AG08396 (cell line): Measurements from ENCODE around the gene PTPRN2.

Experiments
- DNase-seq: peaks from one replicate; pipeline ENCODE4 v3.0.0; 2012; ENCODE audit warnings: low spot score, mixed read lengths

The PTPRN2 gene

DNA sequence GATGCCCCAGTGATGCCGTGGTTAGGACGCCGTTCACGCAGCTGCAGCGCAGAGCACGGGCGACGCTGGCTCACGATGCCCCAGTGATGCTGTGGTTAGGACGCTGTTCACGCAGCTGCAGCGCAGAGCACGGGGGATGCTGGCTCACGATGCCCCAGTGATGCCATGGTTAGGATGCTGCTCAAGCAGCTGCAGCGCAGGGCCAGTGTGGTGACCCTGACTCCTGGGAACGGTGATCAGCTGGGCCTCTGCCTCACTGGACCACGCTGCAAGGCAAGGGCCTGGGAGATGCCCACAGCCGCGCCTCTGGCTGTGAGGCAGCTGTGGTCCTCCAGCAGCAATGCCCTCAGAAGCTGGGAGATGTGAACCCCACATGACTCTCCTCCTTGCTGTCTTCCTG lies 970.2 kb downstream of the PTPRN2 start:
- no peak for DNase-seq

DNA sequence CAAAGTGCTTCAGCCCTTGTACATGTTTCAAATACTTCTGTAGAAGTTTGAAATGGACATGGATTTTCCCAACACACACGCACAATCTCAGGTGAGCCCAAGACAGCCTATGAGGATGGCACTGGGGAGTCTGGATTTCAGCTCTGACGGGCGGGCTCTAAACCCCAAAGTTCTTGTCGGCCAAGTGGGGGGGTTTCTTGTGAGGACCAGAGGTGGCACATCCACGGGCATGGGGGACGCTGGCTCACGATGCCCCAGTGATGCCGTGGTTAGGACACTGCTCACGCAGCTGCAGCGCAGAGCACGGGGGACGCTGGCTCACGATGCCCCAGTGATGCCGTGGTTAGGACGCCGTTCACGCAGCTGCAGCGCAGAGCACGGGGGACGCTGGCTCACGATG lies 970.7 kb downstream of the PTPRN2 start:
- DNase-seq, result no peak

DNA sequence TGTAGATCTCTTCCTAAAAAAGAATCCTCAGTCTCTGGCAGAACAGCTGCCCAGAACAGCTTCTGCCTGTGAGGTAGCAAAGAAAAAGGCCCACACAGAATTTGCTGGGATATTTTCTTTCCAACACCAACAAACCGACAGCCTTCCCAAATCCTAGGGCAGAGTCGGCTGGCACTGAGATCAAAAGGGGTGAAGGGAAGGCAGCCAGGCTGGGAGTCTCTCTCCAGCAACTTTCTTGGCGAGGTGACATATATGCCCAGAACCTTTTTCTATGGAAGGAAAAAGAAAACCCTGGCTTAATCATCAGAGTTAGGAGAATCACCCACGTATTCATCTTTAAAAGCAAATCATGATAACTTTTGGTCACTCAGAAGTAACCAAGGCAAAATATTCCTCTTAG lies 971.2 kb downstream of the PTPRN2 start:
- DNase-seq, result no peak

DNA sequence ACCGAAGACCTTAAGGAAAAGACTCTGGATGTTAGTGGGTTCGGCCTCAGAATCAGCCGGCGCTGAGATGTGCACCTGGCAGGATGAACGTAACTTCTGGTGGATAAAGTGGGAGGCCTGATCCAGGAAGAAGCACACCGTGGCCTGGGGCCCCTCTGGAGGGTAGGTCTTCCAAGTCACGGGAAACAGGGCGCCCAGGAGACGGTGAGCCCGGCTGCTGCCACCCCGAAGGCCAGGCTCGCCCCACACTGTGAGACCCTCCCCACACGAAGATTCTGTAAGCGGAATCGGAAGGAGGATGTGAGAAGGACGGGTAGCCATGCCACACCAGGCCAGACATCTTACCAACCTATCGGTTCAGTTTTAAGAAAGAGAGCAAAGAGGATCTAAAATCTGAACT lies 971.8 kb downstream of the PTPRN2 start:
- DNase-seq, result no peak

DNA sequence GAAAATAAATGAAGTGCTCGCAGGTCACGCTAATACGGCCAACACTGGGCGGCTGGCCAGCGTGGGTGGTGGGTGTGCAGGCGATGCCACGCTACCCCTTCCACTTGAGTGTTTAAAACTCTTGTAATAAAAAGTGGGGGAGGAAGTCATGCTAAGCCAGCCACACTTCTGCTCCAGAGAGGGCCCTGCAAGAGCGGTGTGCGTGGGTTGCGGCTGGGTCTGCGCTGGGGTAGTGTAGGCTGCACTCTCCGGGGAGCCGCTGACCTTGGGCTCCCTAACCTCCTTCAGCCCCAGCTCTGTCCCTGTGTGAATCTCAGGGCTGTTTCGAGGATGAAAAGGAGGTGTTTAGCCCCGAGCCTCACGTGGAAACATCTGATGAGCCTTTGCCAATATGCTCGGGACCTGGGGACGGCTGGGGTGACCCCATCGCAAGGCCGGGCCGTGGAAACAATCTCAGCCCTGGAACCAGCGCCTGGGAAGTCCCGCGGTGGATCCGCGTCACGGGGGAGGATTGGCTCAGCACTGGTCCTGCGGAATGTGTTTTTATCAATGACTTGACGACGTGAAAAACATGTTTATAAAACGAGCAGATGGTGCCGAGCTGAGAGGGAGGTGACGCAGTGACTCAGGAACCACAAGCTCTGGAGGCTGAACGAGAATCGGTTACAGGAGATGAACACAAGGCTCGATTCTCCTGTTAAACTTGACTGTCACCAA lies 972.4 kb downstream of the PTPRN2 start:
- DNase-seq, result peak; percentile 69

DNA sequence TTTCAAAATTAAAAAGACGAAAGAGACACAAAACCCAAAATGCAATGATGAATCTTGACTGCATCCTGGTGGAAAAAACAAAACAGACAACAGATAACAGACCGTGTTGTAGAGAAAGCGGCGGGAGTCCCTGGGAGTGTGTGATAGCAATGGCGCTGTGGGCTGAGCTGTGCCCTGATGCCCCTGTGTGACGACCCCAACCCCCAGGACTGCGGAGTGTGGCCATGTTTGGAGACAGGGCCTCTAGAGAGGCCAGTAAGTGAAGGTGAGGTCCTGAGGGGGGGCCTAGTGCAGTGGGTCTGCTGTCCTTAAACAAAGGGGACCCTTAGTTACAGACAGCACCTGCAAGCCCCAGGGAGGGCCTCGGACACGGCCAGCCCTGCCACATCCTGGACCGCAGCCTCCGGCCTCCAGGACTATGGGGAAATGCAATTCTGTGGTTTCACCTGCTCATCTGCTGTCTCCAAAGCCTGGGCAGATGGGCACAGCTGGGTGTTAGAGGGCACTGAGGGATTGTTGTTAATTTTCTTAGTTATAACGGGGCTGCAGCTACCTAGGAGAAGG lies 973.1 kb downstream of the PTPRN2 start:
- no peak for DNase-seq

DNA sequence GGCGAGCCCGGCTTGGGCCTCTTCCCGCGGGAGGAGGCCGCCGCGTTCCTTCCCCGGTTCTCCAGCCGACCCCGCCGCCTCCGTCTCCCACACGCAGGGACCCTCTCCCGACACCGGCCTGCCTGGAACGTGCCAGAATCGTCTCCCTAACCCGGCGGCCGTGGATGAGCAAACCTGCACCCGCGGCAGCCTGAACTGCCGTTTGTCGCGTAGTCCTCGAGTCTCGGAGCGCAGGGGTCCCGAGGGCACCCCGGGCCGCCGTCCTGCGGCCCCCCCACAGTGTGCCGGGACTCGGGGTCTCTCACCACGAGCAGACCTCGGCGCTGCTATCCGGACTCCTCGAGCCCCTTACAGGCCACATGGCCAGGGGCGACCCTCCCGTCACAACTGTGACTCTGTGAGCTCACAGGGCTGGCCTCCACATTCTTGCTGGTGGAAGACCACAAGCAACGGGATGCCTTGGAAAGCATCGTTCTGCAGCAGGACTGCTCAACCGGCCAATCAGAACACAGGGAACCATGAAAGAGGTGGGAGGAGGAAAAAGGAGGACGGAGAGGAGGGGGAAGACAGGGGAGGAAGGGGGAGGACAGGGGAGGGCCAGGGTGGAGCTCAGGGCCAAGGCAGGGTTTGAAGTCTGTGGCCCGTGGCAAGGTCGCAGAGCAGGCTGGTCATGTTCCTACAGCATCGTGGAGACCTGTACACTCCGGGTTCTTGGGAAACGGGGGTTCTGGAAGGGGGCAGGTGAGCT lies 973.9 kb downstream of the PTPRN2 start:
- no peak for DNase-seq

DNA sequence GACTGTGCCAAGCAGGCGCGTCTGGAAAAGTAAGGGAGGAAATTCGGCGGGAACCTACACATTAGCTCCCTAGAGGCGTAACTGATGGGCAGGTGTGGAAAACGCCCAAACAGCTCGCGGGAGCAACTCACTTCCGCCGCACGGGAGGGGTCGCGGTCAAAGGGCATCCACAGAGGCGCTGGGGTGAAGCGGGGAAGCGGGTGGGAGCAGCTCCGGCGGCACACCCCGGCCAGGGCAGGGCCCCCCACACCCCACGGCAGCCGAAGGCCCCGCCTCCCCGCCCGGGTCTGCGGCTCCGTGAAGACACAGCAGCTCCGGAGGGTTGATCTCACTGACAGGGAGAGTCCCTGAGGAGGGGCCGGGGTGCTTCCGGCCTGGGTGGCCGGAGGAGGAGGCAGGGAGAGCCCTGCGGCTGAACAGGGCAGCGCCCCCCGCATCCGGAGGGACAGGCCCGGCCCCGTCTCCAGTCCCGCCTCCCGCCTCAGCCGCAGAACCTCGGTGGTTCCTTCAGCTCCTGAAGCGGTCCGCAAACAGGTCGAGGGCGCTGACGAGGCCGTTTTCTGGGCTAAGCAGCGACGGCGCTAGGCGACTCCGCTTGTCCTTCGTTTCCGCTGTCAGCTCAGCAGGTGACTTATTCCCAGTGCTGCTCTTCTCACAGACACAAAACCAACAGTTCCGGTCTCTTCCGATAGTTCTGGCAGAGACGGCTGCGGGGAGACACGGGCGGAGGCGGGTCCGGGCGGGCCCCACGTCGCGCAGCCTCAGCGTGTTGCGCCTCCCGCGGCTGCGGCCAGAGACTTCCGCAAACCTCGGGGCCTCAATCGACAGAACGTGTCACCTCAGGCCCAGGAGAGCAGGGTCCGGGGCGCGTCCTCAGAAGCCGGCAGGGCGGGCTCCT lies 974.7 kb downstream of the PTPRN2 start:
- DNase-seq, result no peak

DNA sequence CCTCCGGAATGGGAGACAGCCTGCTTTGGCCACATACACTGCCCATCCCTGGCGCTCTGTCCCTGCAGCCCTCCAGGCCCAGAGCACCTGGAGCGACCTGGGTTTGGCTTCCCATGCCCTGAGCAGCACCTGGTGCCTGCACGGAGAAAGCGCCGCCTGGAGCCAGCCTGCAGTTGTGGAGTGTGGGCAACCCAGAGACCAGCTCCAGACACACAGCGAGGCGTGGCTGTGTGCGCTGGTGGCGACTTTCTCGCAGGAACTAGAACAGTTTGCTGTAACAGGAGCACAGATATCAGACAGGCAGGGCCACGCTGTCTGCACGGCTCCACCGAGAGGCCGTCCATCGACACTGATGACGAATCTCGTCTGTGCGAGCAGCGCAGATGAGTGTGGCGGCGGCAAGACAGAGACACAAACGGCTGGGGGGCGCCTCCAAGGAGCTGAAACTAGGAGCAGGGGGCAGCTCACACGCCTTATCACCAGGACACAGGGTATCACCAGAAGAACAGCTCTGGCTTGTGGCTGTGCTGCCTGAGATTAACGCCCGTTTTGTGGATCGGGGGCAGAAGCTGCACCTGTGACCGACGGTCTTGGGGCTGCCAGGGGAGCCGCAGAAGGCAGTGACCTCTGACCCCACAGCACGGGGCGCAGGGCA lies 975.5 kb downstream of the PTPRN2 start:
- no peak for DNase-seq

DNA sequence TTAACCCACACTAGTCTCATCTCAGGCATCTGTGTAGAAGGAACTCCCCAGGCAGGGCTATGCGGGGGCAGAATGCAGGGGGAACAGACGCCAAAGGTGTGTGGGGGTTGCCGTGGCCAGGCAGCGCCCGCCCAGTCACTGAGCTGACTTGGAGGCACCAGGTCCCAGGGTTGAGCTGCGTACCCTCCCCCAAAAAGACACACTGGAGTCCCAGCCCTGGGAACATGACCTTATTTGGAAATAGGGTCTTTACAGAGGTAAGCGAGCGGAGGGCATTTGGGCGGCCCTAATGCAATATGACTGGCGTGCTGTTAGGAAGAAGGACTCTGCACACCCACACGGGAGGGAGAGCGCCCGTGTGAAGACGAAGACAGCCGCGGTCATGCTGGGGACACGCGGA lies 976.3 kb downstream of the PTPRN2 start:
- no peak for DNase-seq

DNA sequence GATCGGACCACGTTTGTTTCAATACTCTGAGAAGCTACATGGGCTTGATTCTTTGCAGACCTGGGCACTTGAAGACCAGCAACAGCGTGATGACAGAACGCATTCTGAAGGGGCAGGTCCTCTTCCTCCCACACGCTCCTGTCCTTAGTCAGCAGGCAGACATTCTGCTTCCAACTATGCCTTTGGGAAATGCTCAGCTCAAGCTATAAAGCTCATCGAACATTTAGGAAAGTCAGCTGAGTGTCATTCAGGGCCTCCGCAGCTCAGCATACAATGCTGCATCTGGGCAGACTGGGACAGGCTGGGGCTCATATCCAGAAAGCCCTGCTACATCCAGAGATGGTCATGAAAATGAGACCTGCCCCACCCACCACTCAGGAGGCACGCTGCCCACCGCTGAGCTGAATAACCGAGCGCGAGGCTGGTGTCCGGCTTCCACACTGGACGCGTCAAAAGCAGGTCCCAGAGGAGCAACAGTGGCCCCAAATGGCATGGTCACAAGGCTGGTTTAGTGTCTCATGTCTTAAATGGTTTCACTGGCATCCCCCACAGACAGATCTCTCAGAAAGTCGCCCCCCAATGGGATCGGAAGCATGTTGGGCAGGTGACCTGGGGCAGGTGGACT lies 976.8 kb downstream of the PTPRN2 start:
- DNase-seq, result no peak

DNA sequence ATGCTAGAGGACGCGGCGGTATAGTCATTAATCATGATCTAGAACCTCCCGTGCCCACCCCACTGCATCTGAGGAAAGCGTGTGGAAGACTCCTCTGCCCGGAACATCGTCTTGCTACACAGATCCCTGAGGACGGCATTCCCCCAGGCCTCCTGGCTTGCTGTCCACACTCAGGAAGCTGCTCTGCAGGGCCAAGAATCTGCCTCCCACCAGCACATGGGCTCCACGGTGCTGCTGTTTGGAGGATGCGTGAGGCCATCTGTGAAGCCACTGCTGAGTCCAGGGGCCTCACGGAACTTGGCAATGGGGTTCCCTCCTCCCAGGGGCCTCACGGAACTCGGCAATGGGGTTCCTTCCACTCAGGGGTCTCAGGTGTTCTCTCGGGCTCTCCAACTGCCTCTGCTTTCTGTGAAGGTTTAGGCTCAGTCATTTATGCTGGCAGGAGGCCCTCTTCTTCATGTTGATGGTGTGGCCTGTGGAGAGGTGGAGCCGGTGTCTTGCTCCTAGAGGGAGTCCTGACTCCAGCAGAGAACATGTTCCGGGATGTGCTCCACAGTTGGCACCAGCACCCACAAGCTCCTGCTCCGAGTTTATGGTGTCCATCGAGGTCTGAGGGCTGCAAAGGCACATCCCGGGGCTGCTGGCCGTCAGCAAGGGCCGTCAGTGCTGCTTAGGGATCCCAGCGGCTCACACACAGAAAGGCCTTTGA lies 977.5 kb downstream of the PTPRN2 start:
- no peak for DNase-seq

DNA sequence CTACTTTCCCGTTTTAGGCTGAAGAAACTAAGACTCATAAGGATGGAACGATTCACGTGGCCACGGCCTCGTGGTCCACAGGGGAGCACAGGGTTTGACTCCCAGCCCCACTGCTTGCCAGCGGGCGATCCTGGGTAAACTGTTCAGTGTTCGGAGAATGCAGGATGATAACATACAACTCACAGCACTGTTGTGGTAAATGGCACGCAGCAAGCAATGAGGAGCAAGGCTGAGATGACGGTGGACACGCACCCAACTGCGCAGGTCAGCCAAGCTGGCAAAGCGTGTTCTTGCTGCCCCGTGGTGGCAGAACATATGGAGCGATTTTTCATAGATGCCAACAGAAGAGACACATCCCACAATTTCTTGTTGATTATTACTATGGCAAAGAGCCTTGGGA lies 978.1 kb downstream of the PTPRN2 start:
- DNase-seq, result no peak

DNA sequence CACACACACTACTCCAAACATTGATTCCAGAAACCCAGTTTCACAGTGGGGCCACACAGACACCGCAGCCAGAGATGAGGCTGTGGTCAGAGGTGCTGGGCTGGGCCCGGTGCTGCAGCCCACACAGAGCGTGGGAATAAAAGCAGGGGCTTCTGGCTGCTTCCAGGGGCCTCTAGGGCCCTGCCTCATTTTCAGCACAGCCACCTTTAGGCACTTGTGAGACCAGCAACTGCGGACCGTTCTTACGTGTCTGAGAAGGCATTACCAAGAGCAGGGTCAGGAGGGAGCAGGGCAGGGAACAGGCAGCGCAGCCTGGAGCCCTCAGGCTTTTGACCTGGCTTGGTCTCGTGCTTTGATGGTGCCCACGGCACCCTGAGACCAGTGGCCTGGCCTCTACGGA lies 980.4 kb downstream of the PTPRN2 start:
- DNase-seq, result no peak

DNA sequence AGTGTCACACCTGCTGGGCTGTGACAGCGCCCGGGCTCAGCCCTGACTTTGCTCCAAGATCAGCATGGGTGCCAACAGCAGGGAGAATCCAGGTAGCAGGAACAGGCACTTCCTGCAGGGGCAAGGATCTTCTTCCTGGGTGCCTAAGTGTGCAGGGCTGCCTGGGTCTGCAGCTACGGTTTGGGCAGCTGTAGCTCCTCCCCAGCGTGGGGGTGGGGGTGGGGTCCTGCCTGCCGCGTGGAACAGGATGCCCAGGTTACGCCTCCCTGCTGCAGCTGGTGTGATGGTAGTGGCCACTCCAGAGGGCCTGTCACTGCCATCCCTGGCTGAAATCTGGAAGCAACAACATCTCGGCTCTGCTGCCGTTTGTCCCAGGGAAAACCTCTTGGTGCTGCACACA lies 981.5 kb downstream of the PTPRN2 start:
- no peak for DNase-seq

DNA sequence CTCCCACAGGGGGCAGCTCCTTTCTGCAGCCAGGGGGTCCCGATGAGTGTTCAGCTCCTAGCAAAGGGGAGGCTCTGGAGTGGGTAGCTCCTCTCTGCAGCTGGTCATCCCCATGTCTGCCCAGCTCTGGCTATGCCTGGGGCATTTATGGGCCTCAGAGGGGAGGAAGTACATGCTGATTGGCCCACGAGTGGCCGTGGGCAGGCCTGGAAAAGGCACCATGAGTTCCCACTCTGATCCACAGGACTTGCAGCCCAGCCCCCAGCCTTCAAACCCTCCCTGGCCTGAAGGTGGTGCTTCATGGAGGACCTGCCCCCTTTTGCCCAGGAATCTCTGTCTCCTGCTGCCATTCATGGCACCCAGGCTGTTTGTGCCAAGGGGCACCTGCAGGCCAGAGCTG lies 982.0 kb downstream of the PTPRN2 start:
- DNase-seq, result no peak

DNA sequence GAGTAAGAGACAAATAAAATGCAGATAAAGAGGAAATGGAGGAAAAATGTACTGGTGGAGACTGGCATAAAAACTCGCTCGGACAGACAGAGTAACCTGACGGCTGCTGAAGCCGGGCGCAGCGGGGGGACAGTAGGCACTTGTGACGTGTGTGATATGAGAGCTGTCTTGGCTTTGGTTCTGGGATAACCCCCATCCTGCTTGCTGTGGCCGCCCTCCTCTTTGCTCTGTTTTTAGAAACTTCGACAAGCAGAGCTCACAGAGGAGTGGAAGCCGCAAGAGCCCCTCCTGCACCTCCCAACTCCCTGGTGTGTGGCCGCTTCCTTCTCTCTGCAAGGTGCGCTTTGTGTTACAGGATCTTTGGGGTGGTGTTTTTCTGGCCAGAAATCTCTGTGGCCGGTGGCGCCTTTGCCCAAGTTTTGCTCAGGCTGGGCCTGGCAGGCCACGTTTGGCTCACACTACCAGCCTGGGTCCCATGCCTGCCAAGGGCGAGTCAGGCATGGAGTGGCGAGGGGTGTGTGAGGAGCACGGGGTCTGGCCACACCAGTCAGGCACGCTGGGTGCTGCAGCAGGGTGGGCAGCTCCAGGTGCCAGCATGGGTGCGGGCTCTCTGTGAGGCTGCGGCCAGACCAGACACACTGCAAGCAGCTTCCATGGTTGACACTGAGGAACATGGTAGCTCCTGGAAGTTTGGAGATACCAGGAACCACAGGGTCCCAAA lies 982.8 kb downstream of the PTPRN2 start:
- no peak for DNase-seq

DNA sequence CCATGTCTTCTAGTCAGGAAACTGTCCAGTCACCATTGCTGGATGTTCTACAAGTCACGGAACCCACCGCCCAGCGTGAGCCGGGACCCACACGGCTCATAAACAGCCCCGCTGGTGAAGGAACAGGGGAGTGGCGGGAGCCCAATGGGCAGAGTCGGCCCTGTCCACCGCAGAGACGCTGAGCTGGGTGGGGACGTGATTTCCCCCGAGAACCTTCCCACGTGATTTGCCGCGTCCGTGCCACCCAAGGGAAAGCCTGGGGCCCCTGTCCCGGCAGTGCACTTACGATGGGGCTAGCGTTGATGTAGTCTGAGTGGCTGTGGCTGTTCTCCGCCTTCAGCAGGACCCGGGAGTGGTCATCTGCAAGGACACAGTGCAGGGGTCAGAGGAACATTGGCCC lies 983.9 kb downstream of the PTPRN2 start:
- DNase-seq, result no peak

DNA sequence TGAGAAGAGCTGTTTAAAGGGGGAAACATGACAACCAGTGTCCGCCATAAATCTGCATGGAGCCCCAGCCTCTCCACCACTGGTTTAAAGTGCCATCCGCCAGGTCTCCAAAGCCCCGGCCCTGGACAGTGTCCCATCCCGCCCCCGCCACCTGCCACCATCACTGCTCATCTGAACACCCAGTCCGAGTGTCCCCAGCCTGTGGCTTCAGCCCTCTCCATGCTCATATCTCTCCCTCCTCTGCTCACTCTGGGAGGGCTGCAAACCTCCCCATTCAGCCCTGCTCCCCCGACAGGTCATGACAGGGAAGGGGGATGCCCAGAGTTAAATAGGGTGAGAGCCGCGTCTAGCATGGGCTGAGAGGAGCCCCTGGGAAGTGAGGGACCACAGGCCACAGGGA lies 984.6 kb downstream of the PTPRN2 start:
- no peak for DNase-seq

DNA sequence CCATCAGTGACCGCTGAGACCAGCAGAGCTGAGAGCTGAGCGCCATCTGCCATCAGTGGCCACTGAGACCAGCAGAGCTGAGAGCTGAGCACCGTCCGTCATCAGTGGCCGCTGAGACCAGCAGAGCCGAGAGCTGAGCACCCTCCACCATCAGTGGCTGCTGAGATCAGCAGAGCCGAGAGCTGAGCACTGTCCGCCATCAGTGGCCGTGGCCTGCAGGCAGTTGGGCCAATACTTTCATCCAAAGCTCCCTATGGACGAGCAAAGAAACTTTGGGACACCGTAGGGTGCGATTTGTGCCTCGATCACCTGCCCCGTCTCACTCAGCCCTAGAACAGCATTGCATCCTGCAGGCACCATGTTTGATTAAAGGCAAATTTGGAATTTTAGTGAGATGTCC lies 985.0 kb downstream of the PTPRN2 start:
- DNase-seq, result no peak
